Erythroblast (primary cell): ENCODE results near the gene GP5.

Experiments
- DNase-seq, 2 experiments: peaks; one replicate each; lab custom pipeline; 2025; lab: John Stamatoyannopoulos, UW
- GATA1 ChIP-seq: IDR thresholded peaks from 2 replicates; pipeline ENCODE4 v1.6.1; 2011; ENCODE audit warnings: low read depth, mild to moderate bottlenecking, control low read depth, low read length, moderate library complexity
- POLR2A ChIP-seq: IDR thresholded peaks from 2 replicates; pipeline ENCODE4 v1.6.1; 2011; ENCODE audit warnings: mild to moderate bottlenecking, low read length

Gene GP5

DNA sequence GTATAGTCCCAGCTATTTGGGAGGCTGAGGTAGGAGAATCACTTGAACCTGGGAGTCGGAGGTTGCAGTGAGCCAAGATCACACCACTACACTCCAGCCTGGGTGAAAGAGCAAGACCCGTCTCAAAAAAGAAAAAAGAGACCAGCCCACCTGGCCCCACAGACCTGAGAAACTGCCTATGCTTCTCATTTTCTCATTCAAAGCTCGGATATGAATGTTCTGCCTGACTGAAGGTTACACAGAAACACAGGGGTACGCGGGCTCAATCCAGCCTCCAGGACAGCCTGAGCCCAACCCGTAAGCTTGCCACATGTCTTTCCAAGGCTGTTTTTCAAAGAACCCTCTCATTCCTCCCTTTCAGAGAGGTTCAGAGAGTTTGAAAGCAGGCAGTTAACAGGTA, 19.8 kb downstream of the GP5 start:
- no peak for DNase-seq
- TF ChIP-seq POLR2A (no peak), GATA1 (no peak)

DNA sequence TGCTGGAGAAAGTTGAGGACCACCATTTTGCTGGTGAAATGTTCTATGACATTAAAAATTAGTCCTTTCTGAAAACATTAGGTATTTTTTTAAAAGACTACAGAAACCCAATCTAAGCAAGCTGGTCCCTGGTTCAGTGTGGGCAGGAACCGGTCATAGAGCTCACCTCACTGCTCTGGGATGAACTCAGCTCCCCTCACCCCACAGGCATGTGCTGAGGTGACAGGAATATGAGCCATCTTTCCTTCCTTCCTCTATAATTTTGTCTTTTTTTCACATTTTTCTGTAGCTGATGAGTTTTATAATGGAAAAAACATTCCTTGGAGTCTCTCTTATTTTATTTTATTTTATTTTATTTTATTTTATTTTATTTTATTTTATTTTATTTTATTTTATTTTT, 21.4 kb downstream of the GP5 start:
- TF ChIP-seq GATA1 (no peak), POLR2A (no peak)
- DNase-seq, result no peak

DNA sequence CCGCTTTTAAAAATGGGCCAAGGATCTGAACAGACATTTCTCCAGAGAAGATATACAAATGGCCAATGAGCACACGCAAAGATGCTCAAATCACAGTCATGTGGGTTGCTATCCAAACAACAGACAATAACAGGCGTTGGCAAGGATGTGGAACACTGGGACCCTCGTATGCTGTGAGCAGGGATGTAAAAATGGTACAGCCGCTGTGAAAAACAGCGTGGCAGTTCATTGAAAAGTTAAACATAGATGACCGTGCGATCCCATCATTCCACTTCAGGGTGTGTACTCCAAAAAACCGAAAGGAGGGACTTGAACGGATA, 22.9 kb downstream of the GP5 start:
- TF ChIP-seq GATA1 (no peak), POLR2A (no peak)
- no peak for DNase-seq

DNA sequence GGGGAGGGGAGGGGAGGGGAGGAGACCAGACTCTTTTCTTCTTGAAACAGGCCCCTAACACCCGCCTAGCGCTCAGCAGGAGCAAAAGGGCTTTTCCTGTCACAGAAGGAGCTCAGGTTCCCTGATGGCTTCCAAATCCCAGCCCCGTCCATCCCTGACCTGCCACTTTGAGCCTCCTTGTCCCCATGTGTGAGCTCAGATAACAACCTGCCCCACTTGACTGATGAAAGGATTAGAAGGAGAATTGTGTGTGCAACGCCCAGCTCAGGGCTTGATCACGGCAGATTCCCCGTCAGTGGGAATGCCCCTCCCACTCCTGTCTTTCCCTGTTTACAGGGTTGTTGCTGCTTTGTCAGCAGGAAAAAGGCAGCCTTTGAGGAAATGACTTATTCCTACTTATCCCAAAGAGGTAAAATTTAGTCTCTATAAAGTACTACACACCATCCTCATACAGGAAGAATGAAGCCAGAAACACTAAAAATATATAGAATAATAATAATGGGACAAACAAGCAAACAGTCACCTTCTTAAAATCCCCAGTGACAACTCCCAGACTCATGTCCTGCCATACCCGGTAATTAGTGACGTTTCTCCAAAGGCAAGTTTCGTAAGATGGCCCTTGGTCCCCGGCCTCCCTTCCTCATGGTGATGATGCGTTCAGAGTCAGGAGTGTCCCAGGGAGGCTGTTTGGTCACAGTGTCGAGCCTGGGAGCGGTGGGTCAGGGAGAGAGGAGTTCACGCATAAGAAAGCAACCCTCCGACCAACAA, 23.4 kb downstream of the GP5 start:
- TF ChIP-seq GATA1 (no peak), POLR2A (no peak)
- no peak for DNase-seq

DNA sequence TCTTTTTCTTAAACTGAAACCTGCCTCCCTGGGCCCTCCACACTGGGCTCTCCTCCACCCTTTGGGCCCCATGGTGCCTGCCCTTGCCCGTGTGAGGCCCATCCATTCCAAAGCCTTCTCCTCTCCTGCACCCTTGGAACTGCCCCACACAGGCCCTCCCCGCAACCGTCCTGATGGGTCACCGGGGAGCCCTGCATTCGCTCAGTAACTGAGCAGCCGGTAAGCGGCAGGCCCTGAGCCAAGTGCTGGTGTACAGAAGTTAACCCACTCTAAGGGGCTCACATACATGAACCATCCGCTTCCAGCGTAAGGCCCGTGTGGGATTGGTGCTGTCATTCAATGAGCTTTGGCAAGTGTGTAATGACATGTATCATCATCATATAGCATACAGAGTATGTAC, 24.1 kb downstream of the GP5 start:
- no peak for DNase-seq
- TF ChIP-seq GATA1 (no peak), POLR2A (no peak)

DNA sequence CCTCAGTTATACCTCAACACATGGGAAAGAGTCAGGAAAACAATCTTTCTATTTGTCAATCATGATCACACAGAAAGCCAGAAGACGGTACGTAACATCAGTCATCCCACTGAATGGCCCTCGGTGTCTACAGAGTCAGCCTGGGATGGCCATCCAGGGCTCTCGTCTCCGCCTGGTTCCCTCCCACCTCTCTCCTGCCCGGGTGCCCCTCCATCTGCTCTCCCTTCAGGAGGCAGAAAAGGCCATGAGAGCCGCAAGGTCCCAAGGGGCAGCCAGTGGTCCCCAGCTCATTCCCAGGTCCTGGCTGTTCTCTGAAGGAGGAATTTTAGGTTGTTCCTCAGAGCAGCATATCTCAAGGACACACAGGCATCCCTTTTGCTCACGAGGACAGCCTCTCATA, 25.2 kb downstream of the GP5 start:
- no peak for TF ChIP-seq POLR2A
- no peak for TF ChIP-seq GATA1

DNA sequence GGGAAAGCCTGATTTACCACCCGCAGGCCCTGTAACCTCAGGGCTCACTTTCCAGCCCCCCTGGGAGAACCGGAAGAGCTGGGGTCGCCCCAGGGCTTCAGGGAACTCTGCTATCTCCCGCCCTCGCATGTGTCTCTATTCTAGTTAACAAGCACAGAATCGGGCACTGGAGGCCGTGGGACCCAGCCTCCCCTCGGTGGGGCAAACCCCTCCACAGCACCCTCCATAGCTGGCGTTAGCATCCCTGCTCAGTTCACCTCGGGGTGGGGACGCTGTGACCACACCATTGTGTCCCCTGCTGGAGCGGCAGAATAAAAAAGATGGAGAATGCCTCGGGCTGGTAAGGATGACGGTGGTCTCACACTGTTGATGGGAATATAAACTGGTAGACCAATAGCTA, 26.0 kb downstream of the GP5 start:
- no peak for DNase-seq
- TF ChIP-seq POLR2A, result no peak
- no peak for TF ChIP-seq GATA1

More for the DNA sequence above, 25.2 kb downstream of the GP5 start:
- DNase-seq, result no peak

DNA sequence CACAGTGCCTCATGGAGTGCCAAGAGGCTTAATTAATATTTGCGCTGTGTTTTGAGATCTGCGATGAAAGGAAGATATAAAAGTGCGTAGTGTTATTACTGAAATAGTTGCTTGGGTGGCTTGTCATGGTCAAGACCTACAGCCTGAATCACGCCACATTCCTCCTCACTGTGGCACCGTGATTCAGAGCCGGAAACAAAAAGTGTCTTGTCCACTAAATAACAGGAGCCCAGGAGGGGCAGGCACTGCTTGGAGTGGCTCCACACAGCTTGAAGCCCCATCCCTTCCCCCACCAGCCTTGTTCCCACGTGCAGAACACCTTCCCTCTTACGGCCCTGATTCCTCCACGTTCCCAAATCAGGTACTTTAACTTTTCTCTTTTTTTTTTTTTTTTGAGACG, 28.3 kb downstream of the GP5 start:
- TF ChIP-seq POLR2A, result no peak
- DNase-seq, result no peak

DNA sequence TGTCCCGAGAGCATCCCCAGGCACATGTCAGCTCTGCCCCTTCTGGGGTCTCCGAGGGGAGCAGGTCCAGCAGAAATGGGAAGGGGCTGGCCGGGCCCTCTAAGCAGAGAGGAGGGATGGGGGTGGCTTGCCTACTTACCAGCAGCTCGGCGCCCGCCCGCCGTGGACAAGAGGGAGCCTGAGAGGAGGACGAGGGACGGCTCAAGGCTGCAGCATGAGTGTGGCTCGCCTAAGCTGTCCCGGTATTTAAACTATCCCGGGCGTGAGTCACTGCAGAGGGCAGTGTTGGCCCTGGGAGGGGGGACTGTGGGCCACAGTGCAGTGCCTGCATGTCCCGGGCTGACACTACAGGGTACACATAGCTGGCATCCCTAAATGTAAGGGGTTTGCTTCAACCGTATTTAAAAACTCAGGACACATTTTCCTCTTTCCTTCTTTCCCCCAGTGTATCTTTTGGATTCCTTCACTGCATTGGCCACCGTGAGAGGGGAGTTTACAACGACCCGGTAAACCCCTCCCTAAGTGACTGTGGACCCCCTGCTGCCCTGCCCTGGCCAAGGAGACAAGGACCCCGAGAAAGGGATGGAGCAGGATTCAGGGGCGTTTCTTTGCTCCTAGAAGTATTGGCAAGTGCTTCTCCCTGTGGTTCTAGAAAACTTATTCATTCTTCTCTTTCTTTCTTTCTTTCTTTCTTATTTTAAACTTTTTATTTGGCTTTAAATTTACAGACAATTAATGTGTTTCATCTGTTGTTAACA, 29.4 kb downstream of the GP5 start, which contains the start of gene LRRC15:
Gene LRRC15, minus strand, starts transcription at position 222 of the 758 bp plus-strand sequence. CDS start 8,700 bp downstream, outside the sequence.
- no peak for DNase-seq

DNA sequence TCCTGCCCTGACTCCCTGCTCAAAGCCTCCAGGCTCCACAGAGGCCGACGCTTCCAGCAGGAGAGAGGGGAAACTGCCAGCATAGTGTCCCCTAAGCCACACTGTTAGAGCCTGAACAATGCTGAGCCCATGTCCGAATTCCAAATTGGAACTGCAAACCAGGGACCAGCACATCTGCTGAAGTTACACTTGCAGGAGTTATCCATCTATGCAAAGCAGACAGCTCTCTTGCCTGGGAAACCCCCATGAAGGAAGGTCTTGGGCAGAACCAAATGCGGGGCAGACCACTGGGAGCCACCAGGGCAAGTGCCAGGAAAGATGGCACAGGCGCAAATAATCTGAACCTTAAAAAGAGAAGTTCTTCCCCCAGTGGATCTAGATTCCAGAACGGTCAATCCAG, 30.1 kb downstream of the GP5 start:
- DNase-seq, result no peak
- no peak for TF ChIP-seq GATA1
- no peak for TF ChIP-seq POLR2A

More for the DNA sequence above, 29.4 kb downstream of the GP5 start, which contains the start of gene LRRC15:
- no peak for TF ChIP-seq POLR2A
- TF ChIP-seq GATA1, result no peak

DNA sequence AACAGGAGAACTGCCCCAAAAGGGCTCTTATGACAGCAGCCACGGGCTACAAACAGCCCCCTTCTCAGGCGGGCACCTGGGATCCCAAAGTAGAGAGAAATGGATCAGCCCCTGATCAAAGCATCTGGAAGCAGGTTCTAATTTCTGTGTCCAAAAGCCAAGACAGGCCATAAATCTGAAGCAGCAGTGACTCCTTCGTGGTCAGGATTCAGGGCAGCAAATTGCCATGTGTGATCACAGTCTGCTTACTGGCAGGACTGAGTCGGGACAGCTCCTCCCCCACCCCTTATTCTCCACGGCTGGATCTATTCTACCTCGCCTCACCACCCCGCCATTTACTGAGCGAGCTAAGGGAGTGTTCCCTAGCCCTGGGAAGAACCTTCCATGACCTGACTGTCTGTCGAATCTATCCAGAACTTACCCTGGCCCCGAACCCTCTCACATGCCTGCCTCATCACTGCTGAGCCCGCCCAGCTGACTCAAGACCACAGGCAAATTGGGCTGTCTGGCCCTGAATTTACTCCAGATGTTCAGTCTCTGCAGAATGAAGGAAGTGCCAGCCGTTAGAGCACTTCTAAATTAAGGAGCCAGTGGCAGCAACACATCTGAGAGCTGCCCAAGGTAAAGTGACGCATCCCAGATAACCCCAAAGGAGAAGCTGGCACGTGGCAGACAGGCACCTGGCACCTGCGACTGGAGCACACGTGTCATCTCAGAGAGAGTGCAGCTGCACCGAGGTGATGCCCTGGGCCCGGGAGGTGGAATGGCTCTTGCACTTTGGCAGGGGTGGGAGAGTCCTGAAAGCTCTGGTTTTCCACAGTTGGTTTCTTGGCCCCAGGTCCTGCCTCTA, 30.8 kb downstream of the GP5 start:
- DNase-seq, result no peak
- no peak for TF ChIP-seq GATA1

DNA sequence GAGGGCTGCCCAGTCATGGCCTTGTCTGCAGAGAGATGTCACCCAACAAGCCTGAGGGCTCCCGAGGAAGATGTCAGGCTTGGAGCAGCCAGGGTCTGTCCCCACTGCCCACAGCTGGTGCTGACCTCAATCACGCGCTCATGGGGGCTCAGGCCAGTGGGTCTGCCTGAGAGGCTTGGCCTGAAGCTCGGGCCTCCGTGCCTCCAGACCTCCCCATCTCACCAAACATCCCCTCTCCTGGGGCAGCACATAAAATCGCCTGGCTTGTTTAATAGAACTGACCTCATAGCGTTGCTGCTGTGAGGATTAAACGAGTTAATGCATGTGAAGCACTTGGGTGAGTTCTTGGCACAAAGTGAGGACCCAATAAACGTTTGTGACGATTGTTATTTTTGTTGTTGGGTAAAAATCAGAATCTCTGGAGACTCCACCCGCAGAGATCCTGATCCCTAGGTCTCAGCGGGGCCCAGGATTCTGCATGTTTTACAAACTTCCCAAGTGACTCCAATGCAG, 33.0 kb downstream of the GP5 start:
- no peak for DNase-seq
- TF ChIP-seq POLR2A, result no peak
- no peak for TF ChIP-seq GATA1

DNA sequence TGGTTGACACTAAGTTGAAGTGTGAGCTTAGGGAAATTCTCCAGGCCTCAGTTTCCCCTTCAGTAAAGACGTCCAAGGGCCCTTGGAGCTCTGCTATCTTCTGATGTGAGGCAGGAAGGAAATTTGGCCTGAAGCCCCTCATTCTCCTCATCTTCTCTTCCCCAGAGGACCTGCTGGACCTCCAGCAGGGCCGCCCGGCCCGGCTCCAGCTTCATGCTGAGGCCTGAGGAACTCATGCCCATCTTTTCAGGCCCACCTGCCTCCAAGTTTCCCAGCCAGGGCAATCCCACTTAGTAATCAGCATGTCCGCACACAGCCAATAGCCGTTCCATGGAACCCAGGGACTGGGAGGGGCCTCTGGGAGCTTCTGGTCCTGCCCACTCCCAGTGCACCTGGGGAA, 33.5 kb downstream of the GP5 start:
- TF ChIP-seq GATA1, result no peak
- TF ChIP-seq POLR2A, result no peak
- no peak for DNase-seq
